ENCODE measurements around the gene GTF2E1. TPM values are rescaled to one million over a fixed set of nuclear protein-coding genes. Genes with fewer than 3 reads are reported as not detected.
A peak's percentile ranks its signal among the peaks of the same experiment; 100 is the strongest.
"Not testable (repeated sequence)": the region's sequence is repeated elsewhere in the genome, so short reads cannot be mapped to it uniquely, and the experiment has no call there.

Gene GTF2E1
- total RNA-seq, 1 experiment from 2014 or later = 78.0 TPM

DNA sequence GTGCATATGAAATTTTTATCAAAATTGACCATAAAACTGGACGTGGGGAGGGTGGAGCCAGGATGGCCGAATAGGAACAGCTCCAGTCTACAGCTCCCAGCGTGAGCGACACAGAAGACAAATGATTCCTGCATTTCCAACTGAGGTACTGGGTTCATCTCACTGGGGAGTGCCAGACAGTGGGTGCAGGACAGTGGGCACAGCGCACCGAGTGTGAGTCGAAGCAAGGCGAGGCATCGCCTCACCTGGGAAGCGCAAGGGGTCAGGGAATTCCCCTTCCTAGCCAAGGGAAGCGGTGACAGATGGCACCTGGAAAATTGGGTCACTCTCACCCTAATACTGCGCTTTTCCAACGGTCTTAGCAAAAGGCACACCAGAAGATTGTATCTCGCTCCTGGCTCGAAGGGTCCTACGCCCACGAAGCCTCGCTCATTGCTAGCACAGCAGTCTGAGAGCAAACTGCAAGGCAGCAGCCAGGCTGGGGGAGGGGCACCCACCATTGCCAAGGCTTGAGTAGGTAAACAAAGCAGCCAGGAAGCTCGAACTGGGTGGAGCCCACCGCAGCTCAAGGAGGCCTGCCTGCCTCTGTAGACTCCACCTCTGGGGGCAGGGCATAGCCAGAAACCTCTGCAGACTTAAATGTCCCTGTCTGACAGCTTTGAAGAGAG is 23.2 kb upstream of the GTF2E1 start:
- ChIA-PET POLR2A (interaction anchor here (0.8 to 1.5 kb wide), 2 partner anchors 10 to 41 kb away, joined by 3 read pairs; no protein-coding TSS in a partner anchor), CTCF (interaction anchor here (0.6 to 0.9 kb wide), 2 partner anchors 12 to 34 kb away, joined by 4 read pairs; no protein-coding TSS in a partner anchor)
- Mint-ChIP-seq H3K36me3 (peaks cover 11% of the 10 kb centered on the region), H3K4me1 (peaks cover 28% of the 10 kb centered on the region), H3K4me3 (peak overlapping the region; percentile 72), H3K27ac (peak overlapping the region; percentile 85)
- H3K27me3 Mint-ChIP-seq (ENCODE audit: low read depth); H3K9me3 Mint-ChIP-seq: not testable (repeated sequence)
- peak; percentile 67 for ATAC-seq
- TF ChIP-seq, protein P1, sequence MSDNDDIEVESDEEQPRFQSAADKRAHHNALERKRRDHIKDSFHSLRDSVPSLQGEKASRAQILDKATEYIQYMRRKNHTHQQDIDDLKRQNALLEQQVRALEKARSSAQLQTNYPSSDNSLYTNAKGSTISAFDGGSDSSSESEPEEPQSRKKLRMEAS (CRISPR knock-in tag; IDR thresholded peaks at IDR 0.05) = peak; percentile 81
- TF ChIP-seq FOXK1 (CRISPR knock-in tag; IDR thresholded peaks at IDR 0.05) (peak; percentile 97), KAT7 (CRISPR knock-in tag; IDR thresholded peaks at IDR 0.05; ENCODE audit: borderline replicate concordance) (0 out of 2 replicates have a peak, but pooled peaks have one; percentile 73), ETV6 (CRISPR knock-in tag; IDR thresholded peaks at IDR 0.05) (peak; percentile 36; the same call in 1 of the 2 replicates), FOXP1 (CRISPR knock-in tag; IDR thresholded peaks at IDR 0.05; ENCODE audit: borderline replicate concordance) (peak; percentile 76; the same call in 1 of the 2 replicates), ZNF232 (CRISPR knock-in tag; IDR thresholded peaks at IDR 0.05) (peak; percentile 78; the same call in 1 of the 2 replicates), SMAD3 (CRISPR knock-in tag; IDR thresholded peaks at IDR 0.05; ENCODE audit: borderline replicate concordance) (0 out of 2 replicates have a peak, but pooled peaks have one; percentile 39), TEAD1 (CRISPR knock-in tag; IDR thresholded peaks at IDR 0.05) (0 out of 2 replicates have a peak, but pooled peaks have one; percentile 44)
- TF ChIP-seq, protein P2, sequence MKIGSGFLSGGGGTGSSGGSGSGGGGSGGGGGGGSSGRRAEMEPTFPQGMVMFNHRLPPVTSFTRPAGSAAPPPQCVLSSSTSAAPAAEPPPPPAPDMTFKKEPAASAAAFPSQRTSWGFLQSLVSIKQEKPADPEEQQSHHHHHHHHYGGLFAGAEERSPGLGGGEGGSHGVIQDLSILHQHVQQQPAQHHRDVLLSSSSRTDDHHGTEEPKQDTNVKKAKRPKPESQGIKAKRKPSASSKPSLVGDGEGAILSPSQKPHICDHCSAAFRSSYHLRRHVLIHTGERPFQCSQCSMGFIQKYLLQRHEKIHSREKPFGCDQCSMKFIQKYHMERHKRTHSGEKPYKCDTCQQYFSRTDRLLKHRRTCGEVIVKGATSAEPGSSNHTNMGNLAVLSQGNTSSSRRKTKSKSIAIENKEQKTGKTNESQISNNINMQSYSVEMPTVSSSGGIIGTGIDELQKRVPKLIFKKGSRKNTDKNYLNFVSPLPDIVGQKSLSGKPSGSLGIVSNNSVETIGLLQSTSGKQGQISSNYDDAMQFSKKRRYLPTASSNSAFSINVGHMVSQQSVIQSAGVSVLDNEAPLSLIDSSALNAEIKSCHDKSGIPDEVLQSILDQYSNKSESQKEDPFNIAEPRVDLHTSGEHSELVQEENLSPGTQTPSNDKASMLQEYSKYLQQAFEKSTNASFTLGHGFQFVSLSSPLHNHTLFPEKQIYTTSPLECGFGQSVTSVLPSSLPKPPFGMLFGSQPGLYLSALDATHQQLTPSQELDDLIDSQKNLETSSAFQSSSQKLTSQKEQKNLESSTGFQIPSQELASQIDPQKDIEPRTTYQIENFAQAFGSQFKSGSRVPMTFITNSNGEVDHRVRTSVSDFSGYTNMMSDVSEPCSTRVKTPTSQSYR (CRISPR knock-in tag; IDR thresholded peaks at IDR 0.05) = peak; percentile 97
- TF ChIP-seq, protein P3, sequence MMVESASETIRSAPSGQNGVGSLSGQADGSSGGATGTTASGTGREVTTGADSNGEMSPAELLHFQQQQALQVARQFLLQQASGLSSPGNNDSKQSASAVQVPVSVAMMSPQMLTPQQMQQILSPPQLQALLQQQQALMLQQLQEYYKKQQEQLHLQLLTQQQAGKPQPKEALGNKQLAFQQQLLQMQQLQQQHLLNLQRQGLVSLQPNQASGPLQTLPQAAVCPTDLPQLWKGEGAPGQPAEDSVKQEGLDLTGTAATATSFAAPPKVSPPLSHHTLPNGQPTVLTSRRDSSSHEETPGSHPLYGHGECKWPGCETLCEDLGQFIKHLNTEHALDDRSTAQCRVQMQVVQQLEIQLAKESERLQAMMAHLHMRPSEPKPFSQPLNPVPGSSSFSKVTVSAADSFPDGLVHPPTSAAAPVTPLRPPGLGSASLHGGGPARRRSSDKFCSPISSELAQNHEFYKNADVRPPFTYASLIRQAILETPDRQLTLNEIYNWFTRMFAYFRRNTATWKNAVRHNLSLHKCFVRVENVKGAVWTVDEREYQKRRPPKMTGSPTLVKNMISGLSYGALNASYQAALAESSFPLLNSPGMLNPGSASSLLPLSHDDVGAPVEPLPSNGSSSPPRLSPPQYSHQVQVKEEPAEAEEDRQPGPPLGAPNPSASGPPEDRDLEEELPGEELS (CRISPR knock-in tag; IDR thresholded peaks at IDR 0.05) = peak; percentile 93
- peak; percentile 86 for DNase-seq (ENCODE audit: low spot score)

DNA sequence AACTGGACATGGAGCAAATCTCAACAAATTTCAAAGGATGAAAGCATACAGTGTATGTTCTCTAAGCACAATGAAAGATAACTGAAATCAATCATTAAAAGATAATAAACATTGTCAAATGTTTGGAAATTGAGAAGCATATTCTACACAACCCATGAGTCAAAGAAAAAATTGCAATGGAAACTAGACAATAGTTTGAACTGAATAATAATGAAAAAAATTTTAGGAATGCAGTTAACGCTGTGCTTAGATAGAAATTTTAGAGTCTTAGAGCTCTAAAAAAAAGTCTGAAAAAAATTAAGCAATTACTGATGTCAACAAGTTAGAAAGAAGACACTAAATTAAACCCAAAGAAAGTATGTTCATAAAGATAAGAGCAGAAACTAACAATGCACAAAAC is 15.8 kb upstream of the GTF2E1 start:
- Mint-ChIP-seq H3K4me3 (no peak overlapping the region), H3K36me3 (peaks cover 14% of the 10 kb centered on the region), H3K27me3 (ENCODE audit: low read depth) (no peaks in the 10 kb centered on the region), H3K9me3 (peaks cover 5% of the 10 kb centered on the region; the same call in 1 of the 2 replicates), H3K4me1 (peaks cover 20% of the 10 kb centered on the region), H3K27ac (peak overlapping the region; percentile 23; the same call in 1 of the 2 replicates)
- CTCF ChIA-PET = no interaction called here
- TF ChIP-seq ERG (CRISPR knock-in tag; IDR thresholded peaks at IDR 0.05) (no peak), CREM (CRISPR knock-in tag; IDR thresholded peaks at IDR 0.05) (no peak)
- TF ChIP-seq, protein P4, sequence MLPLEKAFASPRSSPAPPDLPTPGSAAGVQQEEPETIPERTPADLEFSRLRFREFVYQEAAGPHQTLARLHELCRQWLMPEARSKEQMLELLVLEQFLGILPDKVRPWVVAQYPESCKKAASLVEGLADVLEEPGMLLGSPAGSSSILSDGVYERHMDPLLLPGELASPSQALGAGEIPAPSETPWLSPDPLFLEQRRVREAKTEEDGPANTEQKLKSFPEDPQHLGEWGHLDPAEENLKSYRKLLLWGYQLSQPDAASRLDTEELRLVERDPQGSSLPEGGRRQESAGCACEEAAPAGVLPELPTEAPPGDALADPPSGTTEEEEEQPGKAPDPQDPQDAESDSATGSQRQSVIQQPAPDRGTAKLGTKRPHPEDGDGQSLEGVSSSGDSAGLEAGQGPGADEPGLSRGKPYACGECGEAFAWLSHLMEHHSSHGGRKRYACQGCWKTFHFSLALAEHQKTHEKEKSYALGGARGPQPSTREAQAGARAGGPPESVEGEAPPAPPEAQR (CRISPR knock-in tag; IDR thresholded peaks at IDR 0.05) = no peak
- TF ChIP-seq, protein P5, sequence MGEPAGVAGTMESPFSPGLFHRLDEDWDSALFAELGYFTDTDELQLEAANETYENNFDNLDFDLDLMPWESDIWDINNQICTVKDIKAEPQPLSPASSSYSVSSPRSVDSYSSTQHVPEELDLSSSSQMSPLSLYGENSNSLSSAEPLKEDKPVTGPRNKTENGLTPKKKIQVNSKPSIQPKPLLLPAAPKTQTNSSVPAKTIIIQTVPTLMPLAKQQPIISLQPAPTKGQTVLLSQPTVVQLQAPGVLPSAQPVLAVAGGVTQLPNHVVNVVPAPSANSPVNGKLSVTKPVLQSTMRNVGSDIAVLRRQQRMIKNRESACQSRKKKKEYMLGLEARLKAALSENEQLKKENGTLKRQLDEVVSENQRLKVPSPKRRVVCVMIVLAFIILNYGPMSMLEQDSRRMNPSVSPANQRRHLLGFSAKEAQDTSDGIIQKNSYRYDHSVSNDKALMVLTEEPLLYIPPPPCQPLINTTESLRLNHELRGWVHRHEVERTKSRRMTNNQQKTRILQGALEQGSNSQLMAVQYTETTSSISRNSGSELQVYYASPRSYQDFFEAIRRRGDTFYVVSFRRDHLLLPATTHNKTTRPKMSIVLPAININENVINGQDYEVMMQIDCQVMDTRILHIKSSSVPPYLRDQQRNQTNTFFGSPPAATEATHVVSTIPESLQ (CRISPR knock-in tag; IDR thresholded peaks at IDR 0.05) = no peak
- TF ChIP-seq, protein P6, sequence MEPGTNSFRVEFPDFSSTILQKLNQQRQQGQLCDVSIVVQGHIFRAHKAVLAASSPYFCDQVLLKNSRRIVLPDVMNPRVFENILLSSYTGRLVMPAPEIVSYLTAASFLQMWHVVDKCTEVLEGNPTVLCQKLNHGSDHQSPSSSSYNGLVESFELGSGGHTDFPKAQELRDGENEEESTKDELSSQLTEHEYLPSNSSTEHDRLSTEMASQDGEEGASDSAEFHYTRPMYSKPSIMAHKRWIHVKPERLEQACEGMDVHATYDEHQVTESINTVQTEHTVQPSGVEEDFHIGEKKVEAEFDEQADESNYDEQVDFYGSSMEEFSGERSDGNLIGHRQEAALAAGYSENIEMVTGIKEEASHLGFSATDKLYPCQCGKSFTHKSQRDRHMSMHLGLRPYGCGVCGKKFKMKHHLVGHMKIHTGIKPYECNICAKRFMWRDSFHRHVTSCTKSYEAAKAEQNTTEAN (CRISPR knock-in tag; IDR thresholded peaks at IDR 0.05) = no peak
- ATAC-seq = no peak
- POLR2A ChIA-PET = no interaction called here
- DNase-seq (ENCODE audit: low spot score) = no peak

All from WTC11 (cell line).